Neural cell (in vitro differentiated cells): ENCODE results near the gene PLD4.

ENCODE experiments used
- EP300 ChIP-seq: fragments of 450-650 bp; conservative IDR thresholded peaks from 2 replicates; pipeline ENCODE4 v1.6.1; 2014; ENCODE audit warnings: antibody characterized with exemption, mild to moderate bottlenecking, moderate library complexity; ENCODE audit not compliant: poor library complexity, severe bottlenecking
- EZH2 ChIP-seq: fragments of 200-600, 300-800 bp; shearing (Covaris generic), sonication (generic); IDR thresholded peaks from 2 replicates; pipeline ENCODE4 v1.6.1; 2014; ENCODE audit warnings: antibody characterized with exemption, low read length, borderline replicate concordance, mild to moderate bottlenecking; ENCODE audit not compliant: insufficient read depth, poor library complexity, severe bottlenecking
- POLR2AphosphoS5 ChIP-seq: IDR thresholded peaks from 2 replicates; pipeline ENCODE4 v1.6.1; 2012
- TF ChIP-seq, protein P1 (sequence below): fragments of 450-650 bp; IDR thresholded peaks from 2 replicates; pipeline ENCODE4 v1.5.1; 2014; ENCODE audit warnings: antibody characterized with exemption, mild to moderate bottlenecking, moderate library complexity; ENCODE audit not compliant: poor library complexity, severe bottlenecking

DNA sequence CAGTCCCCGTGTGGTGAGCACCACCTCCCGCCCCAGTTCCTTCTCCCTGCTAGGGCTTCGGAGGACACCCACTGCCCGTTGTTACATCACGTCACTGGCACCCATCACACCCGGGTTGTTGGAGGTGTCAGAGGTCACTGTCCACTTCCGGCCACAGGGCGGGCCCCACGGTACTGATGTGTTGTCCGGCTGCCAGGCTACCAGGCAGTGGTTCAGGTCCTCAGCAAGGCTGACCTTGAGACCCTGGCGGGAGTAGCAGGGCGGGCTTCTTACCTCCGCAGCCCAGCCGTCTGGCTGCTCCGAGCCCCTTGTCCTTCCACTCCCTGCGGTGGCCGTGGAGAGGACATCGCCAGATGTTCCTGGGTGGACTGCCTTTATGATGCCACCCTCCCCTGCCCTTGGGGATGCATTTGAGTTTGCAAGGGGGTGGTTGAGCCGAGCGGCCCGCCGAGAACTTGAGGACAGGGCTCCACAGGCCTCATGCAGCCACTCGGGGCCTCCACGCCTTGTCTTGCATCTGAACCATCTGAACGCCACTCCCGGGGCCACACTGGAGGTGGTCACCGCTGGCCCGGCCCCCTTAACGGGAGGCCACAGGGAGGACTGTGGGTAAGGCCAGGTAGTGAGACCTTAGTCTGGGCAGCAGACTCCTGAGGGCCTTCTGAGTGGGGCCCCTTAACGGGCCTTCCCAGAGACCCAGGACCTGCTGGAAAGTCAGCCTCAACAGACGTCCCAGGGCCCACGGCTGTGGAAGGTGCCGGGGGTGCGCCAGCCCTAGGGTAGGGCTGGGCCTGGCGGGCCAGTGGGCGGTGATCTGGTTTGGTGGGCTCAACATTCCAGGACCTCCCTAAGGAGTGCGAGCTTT is 27.1 kb upstream of the PLD4 start:
- TF ChIP-seq, protein P1, sequence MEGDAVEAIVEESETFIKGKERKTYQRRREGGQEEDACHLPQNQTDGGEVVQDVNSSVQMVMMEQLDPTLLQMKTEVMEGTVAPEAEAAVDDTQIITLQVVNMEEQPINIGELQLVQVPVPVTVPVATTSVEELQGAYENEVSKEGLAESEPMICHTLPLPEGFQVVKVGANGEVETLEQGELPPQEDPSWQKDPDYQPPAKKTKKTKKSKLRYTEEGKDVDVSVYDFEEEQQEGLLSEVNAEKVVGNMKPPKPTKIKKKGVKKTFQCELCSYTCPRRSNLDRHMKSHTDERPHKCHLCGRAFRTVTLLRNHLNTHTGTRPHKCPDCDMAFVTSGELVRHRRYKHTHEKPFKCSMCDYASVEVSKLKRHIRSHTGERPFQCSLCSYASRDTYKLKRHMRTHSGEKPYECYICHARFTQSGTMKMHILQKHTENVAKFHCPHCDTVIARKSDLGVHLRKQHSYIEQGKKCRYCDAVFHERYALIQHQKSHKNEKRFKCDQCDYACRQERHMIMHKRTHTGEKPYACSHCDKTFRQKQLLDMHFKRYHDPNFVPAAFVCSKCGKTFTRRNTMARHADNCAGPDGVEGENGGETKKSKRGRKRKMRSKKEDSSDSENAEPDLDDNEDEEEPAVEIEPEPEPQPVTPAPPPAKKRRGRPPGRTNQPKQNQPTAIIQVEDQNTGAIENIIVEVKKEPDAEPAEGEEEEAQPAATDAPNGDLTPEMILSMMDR = no peak
- no peak for TF ChIP-seq EZH2
- no peak for TF ChIP-seq POLR2AphosphoS5
- no peak for TF ChIP-seq EP300
